CD8-positive, alpha-beta memory T cell (primary cell): ENCODE data around the gene ANXA4. TPM values are rescaled to one million over a fixed set of nuclear protein-coding genes. Genes with fewer than 3 reads are reported as not detected.
"Not testable (repeated sequence)": the region's sequence is repeated elsewhere in the genome, so short reads cannot be mapped to it uniquely, and the experiment has no call there.

Experiments
- CTCF ChIA-PET: fragments of 350-600 bp; sonication (Branson Sonifier 250); formaldehyde crosslinking; loops from one replicate; lab custom pipeline; 2021; ENCODE audit warnings: antibody characterized with exemption; lab: Charles Lee
- POLR2A ChIA-PET: fragments of 350-600 bp; sonication (Branson Sonifier 250); formaldehyde crosslinking; loops from one replicate; lab custom pipeline; 2021; ENCODE audit warnings: antibody characterized with exemption; lab: Charles Lee
- DNase-seq, 5 donors: peaks; one replicate each; pipeline versions ENCODE4 v3.0.0 to v3.0.0-alpha.2; 2020 to 2022; ENCODE audit warnings: mixed read lengths in 1 of 5
- H3K27ac ChIP-seq: one replicate; pipeline ENCODE4 v1.7.0; 2013; ENCODE audit warnings: low read depth, mild to moderate bottlenecking, low read length, moderate library complexity
- H3K27me3 ChIP-seq: 2 replicates; pipeline ENCODE4 v1.7.0; 2013; ENCODE audit warnings: low read length, mild to moderate bottlenecking; ENCODE audit not compliant: insufficient read depth, poor library complexity, severe bottlenecking
- H3K36me3 ChIP-seq: 2 replicates; pipeline ENCODE4 v1.7.0; 2013; ENCODE audit warnings: mild to moderate bottlenecking, low read length, moderate library complexity; ENCODE audit not compliant: insufficient read depth
- H3K4me1 ChIP-seq: 2 replicates; pipeline ENCODE4 v1.7.0; 2013; ENCODE audit warnings: mild to moderate bottlenecking, low read length, moderate library complexity; ENCODE audit not compliant: insufficient read depth
- H3K4me3 ChIP-seq: 2 replicates; pipeline ENCODE4 v1.7.0; 2013; ENCODE audit warnings: mild to moderate bottlenecking, low read length
- H3K9me3 ChIP-seq: 2 replicates; pipeline ENCODE4 v1.7.0; 2013; ENCODE audit warnings: mild to moderate bottlenecking, low read length
- H3K27ac Mint-ChIP-seq, 8 donors: one replicate each; pipeline ENCODE4 v1.8.0; 2020 to 2021; ENCODE audit warnings: mixed read lengths in 8 of 8, mild to moderate bottlenecking in 6 of 8, inconsistent platforms in 3 of 8, moderate library complexity in 3 of 8
- H3K27me3 Mint-ChIP-seq, 2 donors: one replicate each; pipeline ENCODE4 v1.8.0; 2020 to 2021; ENCODE audit warnings: mixed read lengths in 2 of 2, mild to moderate bottlenecking in 1 of 2, moderate library complexity in 1 of 2
- H3K36me3 Mint-ChIP-seq, 3 donors: one replicate each; pipeline ENCODE4 v1.8.0; 2020 to 2021; ENCODE audit warnings: mixed read lengths in 3 of 3, inconsistent platforms in 1 of 3, mild to moderate bottlenecking in 1 of 3
- H3K4me1 Mint-ChIP-seq, 3 donors: one replicate each; pipeline ENCODE4 v1.8.0; 2020 to 2021; ENCODE audit warnings: mixed read lengths in 3 of 3, inconsistent platforms in 1 of 3, mild to moderate bottlenecking in 1 of 3
- H3K4me3 Mint-ChIP-seq, 7 donors: one replicate each; pipeline ENCODE4 v1.8.0; 2020 to 2021; ENCODE audit warnings: mixed read lengths in 7 of 7, mild to moderate bottlenecking in 6 of 7, moderate library complexity in 4 of 7, inconsistent platforms in 2 of 7
- H3K9me3 Mint-ChIP-seq, 5 donors: one replicate each; pipeline ENCODE4 v1.8.0; 2020 to 2022; ENCODE audit warnings: mixed read lengths in 5 of 5, mild to moderate bottlenecking in 3 of 5, moderate library complexity in 2 of 5, inconsistent platforms in 1 of 5
- polyA plus RNA-seq: library from polyadenylated mRNA; unstranded; fragments of 300-500 nt; fragmentation: Illumina TruSeq; gene quantifications from one replicate; pipeline ENCODE4 v1.2.3, GENCODE V29; 2021
- total RNA-seq, 2 experiments: library from RNA; stranded (reverse); gene quantifications; one replicate each; pipeline ENCODE4 v1.2.3, GENCODE V29; 2021

Gene ANXA4
- total and polyA plus RNA-seq, 3 experiments from 2014 or later, result 30.2 to 38.6 (median 33.7) TPM

GRCh38 chr2:69830906-69831241, 88.9 kb downstream of the ANXA4 start:
- Mint-ChIP-seq H3K36me3 (peaks cover 0 to 23% (median 5%) of the 10 kb centered on the region in 3 donors), H3K27ac (peak overlapping the region in 4 of 8 donors; percentile 55 to 99 (median 92)), H3K4me3 (peak overlapping the region; percentile 84 to 99 (median 96)), H3K4me1 (peaks cover 53 to 75% (median 70%) of the 10 kb centered on the region in 3 donors)
- CTCF ChIA-PET, result interaction anchor here (1.6 kb wide), 1 partner anchor 14 kb away, joined by 5 read pairs; no protein-coding TSS in a partner anchor
- POLR2A ChIA-PET, H3K27ac ChIP-seq, H3K36me3 ChIP-seq, H3K27me3 Mint-ChIP-seq, H3K9me3 ChIP-seq, H3K27me3 ChIP-seq, DNase-seq, H3K9me3 Mint-ChIP-seq: not testable (repeated sequence)
- Histone ChIP-seq H3K4me3 (peak overlapping the region; percentile 98), H3K4me1 (peaks cover 49% of the 10 kb centered on the region)

GRCh38 chr2:69831354-69831905, 89.5 kb downstream of the ANXA4 start:
- Histone ChIP-seq H3K27ac (no peak overlapping the region), H3K27me3 (no peaks in the 10 kb centered on the region), H3K9me3 (no peaks in the 10 kb centered on the region), H3K4me3 (no peak overlapping the region), H3K4me1 (peaks cover 49% of the 10 kb centered on the region), H3K36me3 (no peaks in the 10 kb centered on the region)
- CTCF ChIA-PET, result interaction anchor here (1.6 kb wide), 1 partner anchor 15 kb away, joined by 5 read pairs; no protein-coding TSS in a partner anchor
- Mint-ChIP-seq H3K9me3 (no peaks in the 10 kb centered on the region), H3K27ac (peak overlapping the region in 4 of 8 donors; percentile 53 to 99 (median 70)), H3K36me3 (peaks cover 0 to 23% (median 5%) of the 10 kb centered on the region in 3 donors), H3K27me3 (no peaks in the 10 kb centered on the region), H3K4me1 (peaks cover 58 to 81% (median 75%) of the 10 kb centered on the region in 3 donors), H3K4me3 (peak overlapping the region; percentile 53 to 99 (median 96))
- POLR2A ChIA-PET, result no interaction called here
- DNase-seq, result no peak

DNA sequence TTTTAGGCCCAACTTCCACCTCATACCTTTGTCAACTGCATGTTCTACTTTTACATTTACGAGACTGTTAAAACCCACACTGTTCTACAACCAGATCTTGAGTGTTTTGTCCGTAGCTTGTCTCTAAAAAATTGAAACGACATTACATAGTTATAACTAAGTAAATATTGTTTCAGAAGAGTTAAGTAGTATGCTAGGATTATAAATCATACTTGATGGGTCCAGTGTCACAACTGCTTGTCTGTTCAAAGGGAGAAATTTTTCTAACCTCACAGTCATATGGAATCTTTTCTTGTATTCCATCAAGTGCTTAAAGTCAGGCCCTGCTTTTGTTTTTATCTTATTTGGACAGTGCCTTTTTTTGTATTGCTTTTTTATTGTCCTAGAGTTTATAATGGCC, 91.8 kb downstream of the ANXA4 start:
- H3K36me3 Mint-ChIP-seq, result peaks cover 0 to 35% (median 7%) of the 10 kb centered on the region in 3 donors
- peaks cover 46% of the 10 kb centered on the region for H3K4me1 ChIP-seq
- H3K9me3 Mint-ChIP-seq, result no peaks in the 10 kb centered on the region
- peak overlapping the region in 3 of 7 donors; percentile 12 to 70 (median 26) for H3K4me3 Mint-ChIP-seq
- H3K9me3 ChIP-seq, result no peaks in the 10 kb centered on the region
- ChIA-PET POLR2A (no interaction called here), CTCF (no interaction called here)
- no peaks in the 10 kb centered on the region for H3K27me3 Mint-ChIP-seq
- peaks cover 58 to 78% (median 74%) of the 10 kb centered on the region in 3 donors for H3K4me1 Mint-ChIP-seq
- no peaks in the 10 kb centered on the region for H3K27me3 ChIP-seq
- DNase-seq, result no peak
- peak overlapping the region in 5 of 8 donors; percentile 15 to 81 (median 63) for H3K27ac Mint-ChIP-seq
- no peak overlapping the region for H3K27ac ChIP-seq
- no peaks in the 10 kb centered on the region for H3K36me3 ChIP-seq
- no peak overlapping the region for H3K4me3 ChIP-seq

DNA sequence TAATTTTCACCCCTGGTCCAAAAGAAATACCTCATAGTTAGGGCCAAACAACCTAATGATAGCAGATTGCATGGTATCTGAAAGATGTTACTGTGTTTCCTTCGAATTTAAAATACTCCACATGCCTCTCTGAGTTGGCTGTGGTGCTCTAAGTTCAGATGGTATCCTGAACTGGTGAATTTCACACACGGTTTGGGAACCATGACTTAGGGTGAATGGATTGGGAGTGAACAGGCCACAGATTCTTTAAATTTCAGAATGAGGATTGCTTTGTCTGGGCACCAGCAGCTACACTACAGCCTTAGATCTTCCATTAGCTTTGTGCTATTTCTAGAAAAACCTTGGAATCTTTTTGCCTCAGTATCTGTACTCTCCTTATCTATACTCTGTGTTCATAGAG, 93.7 kb downstream of the ANXA4 start:
- peaks cover 41% of the 10 kb centered on the region for H3K4me1 ChIP-seq
- Mint-ChIP-seq H3K36me3 (peaks cover 0 to 43% (median 14%) of the 10 kb centered on the region in 3 donors), H3K4me1 (peaks cover 52 to 69% (median 62%) of the 10 kb centered on the region in 3 donors)

GRCh38 chr2:69836316-69836715, 94.4 kb downstream of the ANXA4 start:
- H3K4me3 ChIP-seq, result no peak overlapping the region
- no peaks in the 10 kb centered on the region for H3K9me3 ChIP-seq
- peak overlapping the region in 3 of 8 donors; percentile 48 to 73 (median 61) for H3K27ac Mint-ChIP-seq
- no peaks in the 10 kb centered on the region for H3K27me3 Mint-ChIP-seq
- CTCF ChIA-PET, result no interaction called here
- H3K27ac ChIP-seq, result no peak overlapping the region
- peaks cover 34% of the 10 kb centered on the region for H3K4me1 ChIP-seq
- H3K27me3 ChIP-seq, result no peaks in the 10 kb centered on the region
- H3K36me3 ChIP-seq, result peaks cover 8% of the 10 kb centered on the region
- DNase-seq, result no peak
- H3K9me3 Mint-ChIP-seq, result no peaks in the 10 kb centered on the region
- peaks cover 46 to 64% (median 55%) of the 10 kb centered on the region in 3 donors for H3K4me1 Mint-ChIP-seq
- H3K4me3 Mint-ChIP-seq, result peak overlapping the region in 1 of 7 donors; percentile 8
- POLR2A ChIA-PET, result no interaction called here
- H3K36me3 Mint-ChIP-seq, result peaks cover 0 to 43% (median 14%) of the 10 kb centered on the region in 3 donors

More for the DNA sequence above, 93.7 kb downstream of the ANXA4 start:
- no peak for DNase-seq
- H3K36me3 ChIP-seq, result peaks cover 8% of the 10 kb centered on the region
- H3K27me3 ChIP-seq, result no peaks in the 10 kb centered on the region
- H3K4me3 ChIP-seq, result no peak overlapping the region
- H3K27ac Mint-ChIP-seq, result peak overlapping the region in 2 of 8 donors; percentile 18 to 61
- H3K4me3 Mint-ChIP-seq, result peak overlapping the region in 3 of 7 donors; percentile 2 to 49 (median 8)
- ChIA-PET POLR2A (no interaction called here), CTCF (no interaction called here)
- H3K9me3 Mint-ChIP-seq, result no peaks in the 10 kb centered on the region
- H3K27me3 Mint-ChIP-seq, result no peaks in the 10 kb centered on the region
- no peaks in the 10 kb centered on the region for H3K9me3 ChIP-seq
- H3K27ac ChIP-seq, result no peak overlapping the region

DNA sequence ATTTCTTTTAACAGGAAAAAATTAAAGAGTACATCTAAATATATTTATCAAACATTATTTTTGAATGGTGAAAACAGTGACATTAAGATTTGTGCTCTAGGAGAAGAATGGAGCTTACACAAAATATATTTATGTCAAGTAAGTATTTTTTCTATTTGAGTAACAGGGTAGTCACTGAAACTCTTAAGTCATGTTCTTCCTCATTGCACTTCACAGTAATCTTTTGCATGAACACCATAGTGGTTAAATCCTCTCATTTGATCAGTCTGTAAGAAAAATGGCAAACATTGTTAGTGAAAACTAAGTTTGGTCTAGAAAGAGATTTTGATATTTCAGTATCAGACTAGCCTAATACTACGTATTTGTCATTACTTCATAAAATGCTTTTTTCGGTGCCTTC, 95.6 kb downstream of the ANXA4 start:
- Mint-ChIP-seq H3K27me3 (no peaks in the 10 kb centered on the region), H3K9me3 (no peaks in the 10 kb centered on the region), H3K36me3 (peaks cover 0 to 51% (median 20%) of the 10 kb centered on the region in 3 donors), H3K27ac (no peak overlapping the region), H3K4me3 (no peak overlapping the region), H3K4me1 (peaks cover 36 to 59% (median 45%) of the 10 kb centered on the region in 3 donors)
- no peaks in the 10 kb centered on the region for H3K9me3 ChIP-seq
- H3K4me1 ChIP-seq, result peaks cover 22% of the 10 kb centered on the region
- POLR2A ChIA-PET, result no interaction called here
- DNase-seq, result no peak
- no peak overlapping the region for H3K27ac ChIP-seq
- H3K4me3 ChIP-seq, result no peak overlapping the region
- no peaks in the 10 kb centered on the region for H3K27me3 ChIP-seq
- H3K36me3 ChIP-seq, result peaks cover 8% of the 10 kb centered on the region
- CTCF ChIA-PET, result no interaction called here

- H3K4me3 ChIP-seq, result no peak overlapping the region
- H3K27ac ChIP-seq, result no peak overlapping the region
- no peaks in the 10 kb centered on the region for H3K4me1 ChIP-seq
- Mint-ChIP-seq H3K27ac (no peak overlapping the region), H3K36me3 (peaks cover 0 to 70% (median 25%) of the 10 kb centered on the region in 3 donors), H3K9me3 (no peaks in the 10 kb centered on the region), H3K27me3 (no peaks in the 10 kb centered on the region), H3K4me1 (peaks cover 0 to 8% (median 0%) of the 10 kb centered on the region in 3 donors), H3K4me3 (no peak overlapping the region)
- H3K36me3 ChIP-seq, result peaks cover 8% of the 10 kb centered on the region
- DNase-seq, result no peak
- ChIA-PET CTCF (no interaction called here), POLR2A (no interaction called here)
- H3K9me3 ChIP-seq, result no peaks in the 10 kb centered on the region
- H3K27me3 ChIP-seq, result no peaks in the 10 kb centered on the region
Observed at GRCh38 chr2:69843993-69844392, 102.1 kb downstream of the ANXA4 start.

GRCh38 chr2:69844560-69844959, 102.6 kb downstream of the ANXA4 start:
- H3K27ac ChIP-seq, result no peak overlapping the region
- Mint-ChIP-seq H3K4me3 (no peak overlapping the region), H3K36me3 (peaks cover 0 to 68% (median 22%) of the 10 kb centered on the region in 3 donors), H3K9me3 (no peaks in the 10 kb centered on the region), H3K4me1 (peaks cover 0 to 8% (median 0%) of the 10 kb centered on the region in 3 donors), H3K27ac (no peak overlapping the region), H3K27me3 (no peaks in the 10 kb centered on the region)
- ChIA-PET CTCF (no interaction called here), POLR2A (no interaction called here)
- H3K9me3 ChIP-seq, result no peaks in the 10 kb centered on the region
- peaks cover 4% of the 10 kb centered on the region for H3K36me3 ChIP-seq
- no peaks in the 10 kb centered on the region for H3K27me3 ChIP-seq
- no peaks in the 10 kb centered on the region for H3K4me1 ChIP-seq
- no peak for DNase-seq
- H3K4me3 ChIP-seq, result no peak overlapping the region
